T follicular helper cell (primary cell): ENCODE results near the gene PTPRK.
"Not testable (repeated sequence)": the region's sequence is repeated elsewhere in the genome, so short reads cannot be mapped to it uniquely, and the experiment has no call there.

Source experiments
- DNase-seq: peaks from one replicate; pipeline ENCODE4 v3.0.0-alpha.2; 2020; ENCODE audit warnings: low read depth

PTPRK gene

DNA sequence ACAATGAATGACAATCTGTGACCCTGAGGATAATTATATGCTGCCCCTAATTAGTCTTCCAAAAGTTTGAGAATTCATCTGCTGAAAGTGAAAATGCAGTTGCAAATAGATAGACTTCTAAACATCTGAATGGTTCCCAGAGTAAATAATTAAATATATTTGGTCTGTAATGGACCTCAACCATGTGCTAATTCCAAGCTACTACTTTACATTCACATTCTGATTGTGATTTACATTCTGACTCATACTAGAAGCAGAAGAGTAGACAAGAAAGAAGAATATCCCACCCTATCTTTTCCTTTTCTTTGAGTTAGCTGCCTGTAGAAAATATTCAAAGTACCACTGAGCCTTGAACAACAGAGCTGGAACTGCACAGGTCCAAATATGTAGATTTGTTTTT lies 80.8 kb downstream of the PTPRK start:
- DNase-seq, result no peak

DNA sequence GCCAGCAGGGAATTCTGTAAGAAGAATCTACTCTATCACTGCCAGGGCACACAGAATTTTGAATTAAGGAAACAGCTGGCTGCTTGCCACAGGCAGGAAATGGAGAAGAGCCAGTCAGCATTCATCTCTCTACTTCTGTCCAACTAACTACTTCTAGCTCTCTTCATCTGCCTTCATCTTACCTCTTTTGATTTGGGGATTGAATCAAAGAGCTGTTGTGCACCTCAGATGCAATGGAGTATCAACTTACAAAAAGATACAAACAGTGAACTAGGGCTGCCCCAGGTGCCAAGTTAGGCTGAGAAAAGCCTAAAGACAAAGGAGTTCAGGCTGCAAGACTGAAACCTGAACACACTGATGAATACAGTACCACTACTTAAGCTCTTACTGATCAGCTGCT lies 82.0 kb downstream of the PTPRK start:
- DNase-seq, result no peak

DNA sequence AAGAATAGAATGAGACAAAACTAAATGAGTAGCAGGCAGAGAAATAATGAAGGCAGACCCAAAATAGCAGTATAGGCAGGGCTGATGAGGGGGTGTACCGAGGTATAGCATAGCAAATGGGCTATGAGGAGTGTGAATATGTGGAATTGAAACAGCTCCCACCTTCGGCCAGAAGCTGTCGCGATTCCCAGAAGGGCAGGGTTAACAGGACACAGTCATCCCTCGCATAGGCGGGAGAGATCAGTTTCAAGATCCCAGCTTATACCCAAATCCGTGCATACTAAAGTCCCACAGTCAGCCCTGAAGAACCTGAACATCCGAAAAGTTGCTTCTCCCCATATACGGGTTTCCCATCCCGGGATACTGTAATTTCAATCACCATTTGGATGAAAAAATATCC lies 82.7 kb downstream of the PTPRK start:
- no peak for DNase-seq

- DNase-seq, result not testable (repeated sequence)
Observed at GRCh38 chr6:128434752-128435151, 85.6 kb downstream of the PTPRK start.

- no peak for DNase-seq
Observed at GRCh38 chr6:128432394-128432793, 88.0 kb downstream of the PTPRK start.

DNA sequence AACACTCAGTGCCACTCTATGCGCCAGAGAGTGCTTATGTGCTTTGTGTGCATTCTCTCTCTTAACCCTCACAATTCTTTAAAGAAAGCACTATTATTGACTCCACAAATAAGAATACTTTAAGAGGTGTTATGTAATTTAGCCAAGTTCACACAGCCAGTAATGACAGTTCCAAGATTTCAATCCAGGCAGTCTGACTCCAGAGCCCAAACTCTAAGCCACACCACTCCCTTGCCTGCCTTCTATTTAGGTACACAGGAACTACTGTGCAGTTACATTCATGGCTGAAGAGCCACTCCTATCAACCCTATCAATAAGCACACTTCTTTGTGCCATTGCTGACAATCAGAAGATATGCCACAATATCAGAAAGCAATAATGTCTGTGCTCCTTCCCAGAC lies 93.3 kb downstream of the PTPRK start:
- no peak for DNase-seq

DNA sequence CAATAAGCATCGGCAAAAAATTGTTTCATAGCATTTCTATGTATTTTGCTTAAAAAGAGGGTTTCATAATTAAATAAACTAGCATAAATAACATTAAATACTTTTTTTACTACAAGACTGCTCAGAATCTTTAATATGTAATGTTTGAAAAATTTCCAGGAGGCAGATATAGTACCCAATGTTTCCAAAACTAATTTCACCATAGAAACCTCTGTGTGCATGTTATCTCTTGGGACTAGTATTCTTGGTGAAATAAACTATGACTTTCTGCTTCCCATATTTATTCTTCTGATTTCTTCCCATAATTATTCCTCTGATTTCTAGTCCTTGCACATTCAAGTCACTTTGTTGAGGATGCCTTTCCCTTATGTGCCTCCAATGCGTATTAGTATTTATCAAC lies 94.5 kb downstream of the PTPRK start:
- DNase-seq, result no peak

DNA sequence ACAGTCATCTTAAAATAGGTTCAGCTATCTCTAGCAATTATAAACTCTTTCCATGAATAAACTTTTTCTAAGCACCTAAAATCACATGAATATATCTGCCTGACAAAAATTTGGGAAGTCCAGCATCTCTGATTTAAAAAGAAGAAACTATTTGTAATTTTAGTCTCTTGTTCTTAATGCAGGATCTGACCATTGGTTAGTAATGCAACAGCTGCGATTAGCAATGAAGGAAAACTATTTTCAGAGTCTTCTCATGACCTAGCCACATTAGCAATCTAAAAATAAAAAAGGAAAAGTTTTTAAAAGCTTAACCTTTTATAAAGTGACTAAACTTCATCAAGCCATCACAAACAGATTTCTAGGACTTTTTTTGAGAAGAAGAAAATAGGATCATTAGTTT lies 97.5 kb downstream of the PTPRK start:
- DNase-seq, result no peak

- no peak for DNase-seq
Observed at GRCh38 chr6:128422200-128422599, 98.2 kb downstream of the PTPRK start.

DNA sequence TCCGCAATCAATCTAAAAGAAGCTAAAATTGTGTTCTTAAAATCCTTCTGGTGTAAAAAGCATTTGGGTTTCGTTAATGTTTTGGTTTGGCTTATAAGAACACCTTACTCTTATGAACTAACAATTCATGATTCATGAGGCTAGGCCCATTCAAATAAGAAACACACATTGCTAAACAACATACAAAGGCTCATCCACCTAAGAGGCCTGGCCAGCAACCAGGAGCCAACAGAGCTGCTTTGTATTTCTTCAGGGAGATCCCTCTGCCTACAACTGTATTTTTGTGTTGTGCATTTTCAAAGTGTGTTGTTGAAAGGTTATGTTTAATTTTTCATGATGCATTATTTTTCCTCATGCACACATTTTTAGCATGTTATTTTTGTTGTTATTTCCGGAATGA lies 98.6 kb downstream of the PTPRK start:
- no peak for DNase-seq

DNA sequence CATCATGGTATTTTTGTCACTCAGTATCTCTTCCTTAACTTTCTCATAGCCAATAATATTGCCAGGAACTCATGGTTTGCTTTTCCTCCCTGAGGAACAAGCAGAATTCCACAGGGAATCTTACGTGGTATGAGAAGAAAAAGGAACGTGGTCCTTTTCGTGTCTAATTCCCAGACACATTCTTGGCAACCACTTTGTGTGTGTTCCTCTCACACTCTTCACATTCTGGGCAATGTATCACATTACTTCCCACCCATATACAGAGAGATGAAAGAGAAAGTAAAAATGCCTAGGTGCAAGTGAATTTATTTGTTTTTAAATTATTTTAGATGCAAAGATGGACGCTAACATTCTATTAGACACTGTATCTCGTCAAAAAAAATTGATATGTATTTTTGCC lies 102.7 kb downstream of the PTPRK start:
- DNase-seq, result no peak

GRCh38 chr6:128415387-128415786 lies 105.0 kb downstream of the PTPRK start:
- DNase-seq, result no peak

DNA sequence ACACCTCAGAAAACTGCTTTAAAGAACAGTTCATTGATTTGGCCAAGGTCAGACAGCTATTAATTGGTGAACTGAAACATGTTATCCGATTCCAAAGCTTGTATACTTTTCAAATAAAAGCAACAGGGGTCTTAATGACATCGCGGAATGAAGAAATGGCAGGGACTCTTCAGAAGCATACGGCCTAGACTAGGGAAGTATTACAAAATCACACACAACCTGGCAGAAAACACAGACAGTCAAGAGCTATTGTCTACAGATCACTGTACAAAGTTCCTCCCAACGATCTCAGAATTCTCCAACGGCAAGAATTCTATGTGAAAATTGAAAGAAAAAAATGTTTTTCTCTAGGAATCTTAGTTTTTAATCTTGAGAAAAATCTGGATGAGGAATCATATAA lies 105.5 kb downstream of the PTPRK start:
- DNase-seq, result no peak

DNA sequence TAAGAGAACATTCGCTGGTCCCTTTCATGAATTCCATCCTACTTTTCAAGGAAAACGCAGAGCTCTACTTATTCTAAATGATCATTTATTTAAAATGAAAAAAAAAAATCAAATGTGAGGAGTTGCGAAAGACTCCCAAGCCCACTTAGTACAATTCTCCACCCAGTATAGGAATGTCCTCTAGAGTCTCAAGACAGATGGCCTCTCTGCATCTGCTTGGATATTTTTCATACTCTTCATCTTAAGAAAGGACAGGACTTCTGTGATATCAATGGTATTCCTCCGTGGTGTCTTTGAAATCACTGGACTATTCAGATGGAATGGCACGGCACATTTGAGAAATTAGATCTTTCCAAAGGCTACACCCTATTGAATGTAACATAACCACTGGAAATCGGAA lies 107.1 kb downstream of the PTPRK start:
- DNase-seq, result no peak

GRCh38 chr6:128412680-128413079 lies 107.7 kb downstream of the PTPRK start:
- no peak for DNase-seq

DNA sequence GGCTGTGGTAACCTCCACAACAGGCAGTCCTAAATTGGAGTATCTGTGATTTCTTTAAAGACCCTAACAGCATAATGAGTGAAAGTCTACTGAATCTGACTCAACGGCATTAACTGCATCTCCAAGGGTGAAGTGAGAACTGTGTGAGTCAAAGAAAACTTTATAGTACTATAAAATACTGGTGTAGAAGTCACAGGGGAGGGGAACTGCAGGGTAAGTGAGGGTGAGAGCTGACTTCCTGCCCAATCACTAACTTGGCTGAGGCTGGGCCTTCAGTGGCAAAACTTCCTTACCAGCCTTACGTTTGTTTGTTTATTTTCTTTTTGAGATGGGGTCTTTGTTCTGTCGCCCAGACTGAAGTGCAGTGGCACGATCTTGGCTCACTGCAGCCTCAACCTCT lies 109.8 kb downstream of the PTPRK start:
- DNase-seq, result no peak

- DNase-seq, result no peak
Observed at GRCh38 chr6:128409003-128409402, 111.4 kb downstream of the PTPRK start.

GRCh38 chr6:128406453-128406852 lies 113.9 kb downstream of the PTPRK start:
- DNase-seq, result no peak

DNA sequence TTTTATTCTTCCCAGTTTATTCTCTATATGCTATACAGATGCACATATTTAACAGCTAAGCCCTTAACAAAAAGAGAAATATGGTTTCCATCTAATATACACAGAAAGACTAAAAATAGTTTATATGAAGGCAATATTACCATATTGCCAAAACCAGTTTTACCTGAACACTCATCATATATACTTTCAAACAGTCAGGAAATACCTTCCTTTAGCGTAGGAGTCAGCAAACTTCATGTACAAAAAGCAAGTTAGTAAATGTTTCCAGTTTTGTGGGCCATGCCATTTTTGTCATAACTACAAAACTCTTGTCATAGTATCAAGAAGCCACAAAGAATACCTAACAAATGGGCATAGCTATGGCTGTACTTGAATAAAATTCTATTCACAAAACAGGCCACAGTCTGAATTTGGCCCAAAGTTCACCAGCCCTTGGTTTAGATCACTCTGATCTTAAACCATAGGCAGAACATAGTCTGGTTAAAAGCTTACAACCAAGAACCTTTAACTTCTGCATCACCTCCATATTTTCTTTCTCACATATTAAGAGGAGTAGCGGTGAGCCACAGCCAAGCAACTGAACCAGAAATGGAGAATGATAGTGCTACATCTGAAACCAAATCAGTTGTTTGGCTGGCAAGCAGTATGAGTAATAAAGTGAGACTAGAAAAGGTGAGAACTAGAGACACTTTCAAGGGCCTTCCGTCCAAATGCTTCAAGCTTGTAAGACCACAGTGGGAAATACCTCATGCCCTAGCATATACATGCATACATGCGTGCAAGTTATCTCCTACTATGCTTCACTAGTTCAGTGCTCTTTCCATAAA lies 116.6 kb downstream of the PTPRK start:
- no peak for DNase-seq

DNA sequence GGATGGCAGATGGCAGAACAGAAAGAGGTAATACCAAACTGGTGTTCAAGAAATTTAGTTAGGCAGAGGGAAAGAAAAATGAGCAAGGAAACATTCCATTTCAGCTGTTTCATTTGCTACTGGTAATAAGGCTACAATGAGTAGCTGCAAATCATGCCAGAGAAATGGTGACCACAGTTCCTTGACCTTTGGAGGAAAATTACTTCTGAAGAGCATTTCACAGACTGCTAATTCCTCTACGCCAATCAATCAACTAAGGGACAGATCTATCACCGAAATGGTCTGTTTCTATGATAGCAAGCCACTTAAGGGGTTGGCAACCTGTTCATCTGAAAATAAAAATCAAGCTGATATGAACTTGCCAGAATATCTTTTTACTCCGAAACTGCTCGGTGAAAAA lies 119.5 kb downstream of the PTPRK start:
- DNase-seq, result no peak

DNA sequence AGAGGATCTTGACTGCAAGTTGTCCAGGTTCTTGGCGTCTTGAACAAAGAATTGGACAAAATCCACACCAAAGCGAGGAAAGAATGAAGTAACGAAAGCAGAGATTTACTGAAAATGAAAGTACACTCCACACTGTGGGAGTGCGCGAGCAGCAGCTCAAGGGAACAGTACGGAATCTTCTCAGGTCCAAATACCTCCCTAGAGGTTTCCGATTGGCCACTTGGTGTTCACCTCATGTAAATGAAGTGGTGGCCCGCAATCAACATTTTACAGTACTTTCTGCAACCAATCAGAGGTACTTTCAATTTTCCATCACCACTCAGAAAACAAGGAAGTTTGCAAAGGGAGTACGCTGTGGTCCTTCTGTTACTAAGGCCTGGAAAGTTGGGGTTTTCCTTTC lies 122.4 kb downstream of the PTPRK start:
- no peak for DNase-seq

DNA sequence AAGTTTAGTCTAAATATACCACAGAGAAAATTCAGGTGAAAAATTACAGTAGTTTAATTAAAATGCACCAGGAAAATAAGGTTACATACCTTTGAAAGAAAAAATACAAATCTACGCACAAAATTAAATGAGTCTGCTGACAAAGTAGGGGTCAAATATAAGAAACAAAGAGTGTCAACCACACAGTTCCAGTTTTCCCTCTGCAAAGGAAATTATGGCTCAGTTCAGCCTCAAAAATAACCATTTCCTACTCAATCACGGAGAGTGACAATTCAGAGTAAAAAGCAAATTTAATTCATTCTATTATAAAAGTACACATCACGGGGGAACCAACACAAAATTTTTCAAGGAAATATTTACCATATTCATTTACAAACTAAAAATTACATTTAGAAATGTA lies 124.8 kb downstream of the PTPRK start:
- no peak for DNase-seq

DNA sequence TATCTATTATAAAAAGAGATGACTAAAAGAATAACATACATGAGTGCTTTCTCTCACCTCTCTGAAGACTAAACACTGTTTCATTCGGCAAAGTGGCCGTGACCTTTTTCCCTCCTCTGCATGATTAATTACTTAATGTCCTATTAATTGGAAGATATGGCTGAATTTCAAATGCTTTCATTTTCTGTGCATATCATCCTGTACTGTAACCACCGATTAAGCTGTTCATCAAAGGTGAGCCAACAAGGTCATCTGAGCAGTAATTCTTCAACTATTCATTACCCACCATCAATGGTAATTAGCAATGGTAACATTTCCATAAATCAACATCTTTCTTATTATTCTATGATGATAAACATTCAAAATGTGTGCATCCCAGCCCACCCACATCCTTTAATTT lies 125.2 kb downstream of the PTPRK start:
- no peak for DNase-seq

DNA sequence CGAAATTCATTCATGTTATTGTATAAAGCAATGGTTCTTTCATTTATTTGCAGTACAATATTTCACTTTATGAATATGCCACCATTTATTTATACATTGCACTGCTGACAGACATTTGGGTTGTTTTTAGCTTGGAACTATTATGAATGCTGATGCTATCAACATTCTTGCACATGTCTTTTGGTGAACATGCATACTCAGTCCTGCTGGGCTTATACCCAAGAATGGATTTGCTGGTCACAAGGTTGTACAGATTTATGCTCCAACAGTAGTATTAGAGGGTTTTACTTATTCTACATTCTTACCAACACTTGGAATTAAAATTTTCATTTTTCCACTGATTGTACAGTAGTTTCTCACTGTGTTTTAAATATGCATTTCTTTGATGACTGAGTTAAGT lies 126.2 kb downstream of the PTPRK start:
- DNase-seq, result no peak
